ENCODE data around the gene MAGEA4.
"Not testable (repeated sequence)": the region's sequence is repeated elsewhere in the genome, so short reads cannot be mapped to it uniquely, and the experiment has no call there.

MAGEA4 gene

GRCh38 chrX:151912780-151913179 lies at the start of gene MAGEA4:
Gene MAGEA4 (plus strand): TSS chrX:151912889. CDS start chrX:151923665, 10,776 bp downstream.
- DNase-seq: no peak

GRCh38 chrX:151870602-151871001 lies 42.1 kb upstream of the MAGEA4 start:
- no peak for DNase-seq

GRCh38 chrX:151871244-151871643 lies 41.4 kb upstream of the MAGEA4 start:
- no peak for DNase-seq

GRCh38 chrX:151873096-151873495 lies 39.6 kb upstream of the MAGEA4 start:
- no peak for DNase-seq

- no peak for DNase-seq
Observed at GRCh38 chrX:151875270-151876026, 37.2 kb upstream of the MAGEA4 start.

- no peak for DNase-seq
Observed at GRCh38 chrX:151878574-151878973, 34.1 kb upstream of the MAGEA4 start.

GRCh38 chrX:151879856-151880255 lies 32.8 kb upstream of the MAGEA4 start:
- no peak for DNase-seq

- no peak for DNase-seq
Observed at GRCh38 chrX:151880895-151881294, 31.8 kb upstream of the MAGEA4 start.

GRCh38 chrX:151889421-151889820 lies 23.3 kb upstream of the MAGEA4 start:
- DNase-seq: no peak

- DNase-seq: no peak
Observed at GRCh38 chrX:151896734-151897474, 15.8 kb upstream of the MAGEA4 start.

- no peak for DNase-seq
Observed at GRCh38 chrX:151899622-151900021, 13.1 kb upstream of the MAGEA4 start.

GRCh38 chrX:151901826-151902225 lies 10.9 kb upstream of the MAGEA4 start:
- no peak for DNase-seq

GRCh38 chrX:151902813-151903591 lies 9.7 kb upstream of the MAGEA4 start:
- no peak for DNase-seq

- no peak for DNase-seq
Observed at GRCh38 chrX:151904989-151905388, 7.7 kb upstream of the MAGEA4 start.

GRCh38 chrX:151912221-151912620 lies 468 bp upstream of the MAGEA4 start:
- no peak for DNase-seq

GRCh38 chrX:151918736-151919135 lies 6.0 kb downstream of the MAGEA4 start:
- DNase-seq: not testable (repeated sequence)

GRCh38 chrX:151919610-151920009 lies 6.9 kb downstream of the MAGEA4 start:
- DNase-seq: no peak

- no peak for DNase-seq
Observed at GRCh38 chrX:151920101-151920500, 7.4 kb downstream of the MAGEA4 start.

GRCh38 chrX:151920530-151920929 lies 7.8 kb downstream of the MAGEA4 start:
- no peak for DNase-seq

- no peak for DNase-seq
Observed at GRCh38 chrX:151921292-151921691, 8.6 kb downstream of the MAGEA4 start.

- no peak for DNase-seq
Observed at GRCh38 chrX:151921866-151922265, 9.2 kb downstream of the MAGEA4 start.

GRCh38 chrX:151922692-151923091 lies 10.0 kb downstream of the MAGEA4 start:
- DNase-seq: no peak

GRCh38 chrX:151923648-151924047 lies 11.0 kb downstream of the MAGEA4 start:
- no peak for DNase-seq

GRCh38 chrX:151929126-151929525 lies 16.4 kb downstream of the MAGEA4 start:
- no peak for DNase-seq

Measured in activated effector memory CD4-positive, alpha-beta T cell treated with Interleukin-2 at 50 U/mL for 16 hours (primary cell).